Mesendoderm (in vitro differentiated cells): ENCODE results near the gene ANKRD33B.
"Not testable (repeated sequence)": the region's sequence is repeated elsewhere in the genome, so short reads cannot be mapped to it uniquely, and the experiment has no call there.

Source experiments
- DNase-seq: peaks from one replicate; pipeline ENCODE4 v3.0.0; 2013
- H2AK5ac ChIP-seq: 2 replicates; pipeline ENCODE4 v1.6.1; 2013; ENCODE audit warnings: low read length, inconsistent platforms
- H2BK120ac ChIP-seq: 2 replicates; pipeline ENCODE4 v1.6.1; 2013; ENCODE audit warnings: low read depth, mild to moderate bottlenecking, low read length, moderate library complexity, mixed read lengths
- H2BK15ac ChIP-seq: replicated peaks from 2 replicates; pipeline ENCODE4 v1.6.1; 2013; ENCODE audit warnings: low read depth, mild to moderate bottlenecking, moderate library complexity
- H2BK5ac ChIP-seq: 2 replicates; pipeline ENCODE4 v1.6.1; 2013; ENCODE audit warnings: low read length, inconsistent platforms
- H3K18ac ChIP-seq: 2 replicates; pipeline ENCODE4 v1.6.1; 2013; ENCODE audit warnings: mild to moderate bottlenecking, low read length, mixed read lengths
- H3K23ac ChIP-seq: one replicate; pipeline ENCODE4 v1.6.1; 2013; ENCODE audit warnings: low read length
- H3K27ac ChIP-seq: 2 replicates; pipeline ENCODE4 v1.5.1; 2013; ENCODE audit warnings: low read depth, mild to moderate bottlenecking, inconsistent platforms, low read length, moderate library complexity
- H3K27me3 ChIP-seq: 2 replicates; pipeline ENCODE4 v1.6.1; 2013; ENCODE audit warnings: low read length, control low read depth, mild to moderate bottlenecking, inconsistent platforms; ENCODE audit not compliant: insufficient read depth, poor library complexity
- H3K36me3 ChIP-seq: 2 replicates; pipeline ENCODE4 v1.6.1; 2013; ENCODE audit warnings: low read length, inconsistent platforms; ENCODE audit not compliant: control insufficient read depth, insufficient read depth
- H3K4ac ChIP-seq: one replicate; pipeline ENCODE4 v1.6.1; 2013; ENCODE audit warnings: low read depth, mild to moderate bottlenecking, low read length, moderate library complexity
- H3K4me1 ChIP-seq: 2 replicates; pipeline ENCODE4 v1.6.1; 2013; ENCODE audit warnings: low read depth, low read length, inconsistent platforms; ENCODE audit not compliant: control insufficient read depth
- H3K4me2 ChIP-seq: 2 replicates; pipeline ENCODE4 v1.6.1; 2013; ENCODE audit warnings: low read length
- H3K4me3 ChIP-seq: 2 replicates; pipeline ENCODE4 v1.5.1; 2013; ENCODE audit warnings: mild to moderate bottlenecking, low read length
- H3K56ac ChIP-seq: one replicate; pipeline ENCODE4 v1.6.1; 2013; ENCODE audit warnings: low read length
- H3K79me1 ChIP-seq: 2 replicates; pipeline ENCODE4 v1.6.1; 2013; ENCODE audit warnings: low read length, inconsistent platforms
- H3K79me2 ChIP-seq: 2 replicates; pipeline ENCODE4 v1.6.1; 2013; ENCODE audit warnings: mild to moderate bottlenecking, low read length; ENCODE audit not compliant: control insufficient read depth, insufficient read depth
- H3K9ac ChIP-seq: 2 replicates; pipeline ENCODE4 v1.6.1; 2013; ENCODE audit warnings: low read length, inconsistent platforms
- H4K5ac ChIP-seq: one replicate; pipeline ENCODE4 v1.6.1; 2013; ENCODE audit warnings: low read length
- H4K8ac ChIP-seq: one replicate; pipeline ENCODE4 v1.6.1; 2013; ENCODE audit warnings: low read depth, mild to moderate bottlenecking, control low read depth, low read length, moderate library complexity
- WGBS: extraction: QIAGEN DNeasy Blood & Tissue Kit; methylation state at CpG from one replicate; pipeline ENCODE4 v1.1.7; 2013; ENCODE audit warnings: low lambda C conversion rate, missing lambda C conversion rate; ENCODE audit not compliant: insufficient coverage; ENCODE audit errors: extremely low coverage; 5-methylcytosine and 5-hydroxymethylcytosine counted together

Gene ANKRD33B

GRCh38 chr5:10661401-10661800, 97.5 kb downstream of the ANKRD33B start:
- no peak overlapping the region for H2BK15ac ChIP-seq
- H3K27me3 ChIP-seq = no peaks in the 10 kb centered on the region
- no peak overlapping the region for H3K4me3 ChIP-seq
- no peak overlapping the region for H2BK5ac ChIP-seq
- no peaks in the 10 kb centered on the region for H3K4me1 ChIP-seq
- H4K8ac ChIP-seq = no peak overlapping the region
- no peak overlapping the region for H3K27ac ChIP-seq
- H3K23ac ChIP-seq = no peak overlapping the region
- H2BK120ac ChIP-seq = no peak overlapping the region
- H4K5ac ChIP-seq = no peak overlapping the region
- H3K79me2 ChIP-seq = no peaks in the 10 kb centered on the region
- no peak for DNase-seq
- no peak overlapping the region for H3K18ac ChIP-seq
- H2AK5ac ChIP-seq = no peak overlapping the region
- no peaks in the 10 kb centered on the region for H3K79me1 ChIP-seq
- no peak overlapping the region for H3K9ac ChIP-seq
- no peak overlapping the region for H3K56ac ChIP-seq
- no peak overlapping the region for H3K4ac ChIP-seq
- no peaks in the 10 kb centered on the region for H3K36me3 ChIP-seq
- no peak overlapping the region for H3K4me2 ChIP-seq
- WGBS = no CpG with 5 or more reads among the region's 13 CpGs

- DNase-seq = no peak
- Histone ChIP-seq H3K4me3 (no peak overlapping the region), H4K8ac (no peak overlapping the region), H3K27me3 (no peaks in the 10 kb centered on the region), H2BK120ac (no peak overlapping the region), H3K79me1 (no peaks in the 10 kb centered on the region), H3K56ac (no peak overlapping the region), H3K27ac (no peak overlapping the region), H3K18ac (no peak overlapping the region), H2AK5ac (no peak overlapping the region), H3K36me3 (no peaks in the 10 kb centered on the region), H3K4me2 (no peak overlapping the region), H3K23ac (no peak overlapping the region), H3K4me1 (no peaks in the 10 kb centered on the region), H2BK5ac (no peak overlapping the region), H4K5ac (no peak overlapping the region), H3K4ac (no peak overlapping the region), H3K9ac (no peak overlapping the region), H3K79me2 (no peaks in the 10 kb centered on the region), H2BK15ac (no peak overlapping the region)
- no CpG with 5 or more reads among the region's 11 CpGs for WGBS
Measured at GRCh38 chr5:10662083-10662482, 98.2 kb downstream of the ANKRD33B start.

- Histone ChIP-seq H3K4me1 (no peaks in the 10 kb centered on the region), H3K23ac (no peak overlapping the region), H2AK5ac (no peak overlapping the region), H3K4me2 (no peak overlapping the region), H3K4ac (no peak overlapping the region), H2BK5ac (no peak overlapping the region), H3K27ac (no peak overlapping the region), H2BK120ac (no peak overlapping the region), H3K18ac (no peak overlapping the region), H4K5ac (no peak overlapping the region), H3K4me3 (no peak overlapping the region), H3K79me1 (no peaks in the 10 kb centered on the region), H3K79me2 (no peaks in the 10 kb centered on the region), H4K8ac (no peak overlapping the region), H3K36me3 (no peaks in the 10 kb centered on the region), H3K9ac (no peak overlapping the region), H2BK15ac (no peak overlapping the region), H3K56ac (no peak overlapping the region), H3K27me3 (no peaks in the 10 kb centered on the region)
- no peak for DNase-seq
- no CpG with 5 or more reads among the region's 10 CpGs for whole genome bisulfite sequencing
Measured at GRCh38 chr5:10662661-10663488, 99.0 kb downstream of the ANKRD33B start.

GRCh38 chr5:10663489-10664179, 99.8 kb downstream of the ANKRD33B start:
- Histone ChIP-seq H3K4me1 (no peaks in the 10 kb centered on the region), H3K23ac (no peak overlapping the region), H3K79me1 (no peaks in the 10 kb centered on the region), H2BK5ac (no peak overlapping the region), H3K36me3 (no peaks in the 10 kb centered on the region), H4K5ac (no peak overlapping the region), H2BK15ac (no peak overlapping the region), H3K18ac (no peak overlapping the region), H2AK5ac (no peak overlapping the region), H4K8ac (no peak overlapping the region), H3K27me3 (no peaks in the 10 kb centered on the region), H3K27ac (no peak overlapping the region), H3K4ac (no peak overlapping the region), H3K9ac (no peak overlapping the region), H2BK120ac (no peak overlapping the region), H3K4me3 (no peak overlapping the region), H3K79me2 (no peaks in the 10 kb centered on the region), H3K4me2 (no peak overlapping the region), H3K56ac (no peak overlapping the region)
- WGBS = no CpG with 5 or more reads among the region's 13 CpGs
- peak; percentile 21 for DNase-seq

- not testable (repeated sequence) for H3K18ac ChIP-seq, H3K4me3 ChIP-seq, H3K56ac ChIP-seq, H2BK120ac ChIP-seq, H2BK15ac ChIP-seq, H2BK5ac ChIP-seq, H3K36me3 ChIP-seq, H3K9ac ChIP-seq, H3K4ac ChIP-seq, H4K8ac ChIP-seq, H3K27me3 ChIP-seq, H3K79me1 ChIP-seq, H3K23ac ChIP-seq, H3K79me2 ChIP-seq, DNase-seq, H2AK5ac ChIP-seq, H3K27ac ChIP-seq, H3K4me1 ChIP-seq, H4K5ac ChIP-seq, H3K4me2 ChIP-seq
- WGBS = no CpG with 5 or more reads among the region's 6 CpGs
Measured at GRCh38 chr5:10664180-10664769, 100.4 kb downstream of the ANKRD33B start.
